K562 (cell line): Measurements from ENCODE around the gene RAB43. TPM values are rescaled to one million over a fixed set of nuclear protein-coding genes. Genes with fewer than 3 reads are reported as not detected.
A peak's percentile ranks its signal among the peaks of the same experiment; 100 is the strongest.
"Not testable (repeated sequence)": the region's sequence is repeated elsewhere in the genome, so short reads cannot be mapped to it uniquely, and the experiment has no call there.

Experiments used
- ATAC-seq: fragments of 200-7000 bp; cut with Tn5 transposase; 3 replicates; pipeline ENCODE4 v1.9.1; 2020; ENCODE audit warnings: moderate library complexity
- BruUV-seq: library from RNA; stranded (reverse); fragments of 400-500 nt; replicated peaks from 2 replicates; lab custom pipeline; 2021; lab: Mats Ljungman, UMichigan
- CTCF ChIA-PET: fragments of 300-600 bp; formaldehyde crosslinking; extraction: SDS; loops from one replicate; lab custom pipeline; 2021; ENCODE audit warnings: low intra/inter-chr PET ratio; lab: Yijun Ruan, JAX
- POLR2A ChIA-PET: fragments of 300-600, 350-650 bp; sonication (Branson Sonifier 250); formaldehyde crosslinking; extraction: SDS; loops from one replicate; lab custom pipeline; 2021; ENCODE audit warnings: antibody characterized with exemption, inconsistent platforms; lab: Yijun Ruan, JAX
- DNase-seq, 4 experiments: peaks; one replicate each; pipeline versions ENCODE4 v3.0.0 to v3.0.0-alpha.2; 2011 to 2018; ENCODE audit warnings: low spot score in 3 of 4, mixed read lengths in 3 of 4; ENCODE audit errors: extremely low read depth in 1 of 4
- FAIRE-seq: peaks from 2 replicates; lab custom pipeline; 2011; peaks lifted over from hg19 to GRCh38; lab: Jason Lieb, UNC
- H2AFZ ChIP-seq: 2 replicates; pipeline ENCODE4 v1.6.0; 2011; ENCODE audit warnings: low read depth, low read length, control low read depth, inconsistent platforms
- H3K27ac ChIP-seq: fragments of 200-600 bp; 3 replicates; pipeline ENCODE4 v1.8.0; 2011; ENCODE audit warnings: low read depth, mild to moderate bottlenecking, control low read depth, inconsistent platforms, low read length, moderate library complexity, mixed read lengths; ENCODE audit errors: extremely low read depth
- H3K27me3 ChIP-seq, 2 experiments: fragments of 300-600 bp in 1 of 2; 2 replicates in 1 of 2; 3 replicates in 1 of 2; pipeline versions ENCODE4 v1.6.0 to v1.8.0; 2011; ENCODE audit warnings: inconsistent platforms in 2 of 2, low read length in 2 of 2, mild to moderate bottlenecking in 1 of 2, mixed read lengths in 1 of 2, moderate library complexity in 1 of 2; ENCODE audit not compliant: control insufficient read depth in 2 of 2, insufficient read depth in 2 of 2
- H3K36me3 ChIP-seq: fragments of 300-600 bp; 3 replicates; pipeline ENCODE4 v1.8.0; 2011; ENCODE audit warnings: mild to moderate bottlenecking, low read length, inconsistent platforms; ENCODE audit not compliant: control insufficient read depth, insufficient read depth
- H3K4me1 ChIP-seq, 2 experiments: fragments of 200-600 bp in 1 of 2; replicated peaks in 1 of 2; 2 replicates in 1 of 2; 3 replicates in 1 of 2; pipeline versions ENCODE4 v1.5.1 to v1.8.0; 2011; ENCODE audit warnings: inconsistent platforms in 2 of 2, low read length in 2 of 2, mild to moderate bottlenecking in 1 of 2, mixed read lengths in 1 of 2, moderate library complexity in 1 of 2; ENCODE audit not compliant: control insufficient read depth in 2 of 2, insufficient read depth in 2 of 2
- H3K4me2 ChIP-seq: 2 replicates; pipeline ENCODE4 v1.6.1; 2011; ENCODE audit warnings: low read length, control low read depth, inconsistent platforms, mixed read lengths; ENCODE audit not compliant: insufficient read depth
- H3K4me3 ChIP-seq: fragments of 200-600 bp; sonication (generic), shearing (Covaris generic); 2 replicates; pipeline ENCODE4 v1.5.1; 2016; ENCODE audit warnings: control low read depth, inconsistent platforms
- H3K79me2 ChIP-seq: fragments of 200-600 bp; 3 replicates; pipeline ENCODE4 v1.8.0; 2011; ENCODE audit warnings: low read length, inconsistent platforms; ENCODE audit not compliant: control insufficient read depth, insufficient read depth
- H3K9ac ChIP-seq, 2 experiments: 2 replicates each; pipeline versions ENCODE4 v1.6.0 to v1.6.1; 2011; ENCODE audit warnings: low read depth in 2 of 2, low read length in 2 of 2, control low read depth in 1 of 2, inconsistent platforms in 1 of 2, mild to moderate bottlenecking in 1 of 2, mixed read lengths in 1 of 2; ENCODE audit not compliant: insufficient read depth in 1 of 2
- H3K9me1 ChIP-seq: one replicate; pipeline ENCODE4 v1.6.0; 2011; ENCODE audit warnings: inconsistent platforms, mild to moderate bottlenecking, low read length, moderate library complexity; ENCODE audit not compliant: control insufficient read depth, insufficient read depth
- H3K9me3 ChIP-seq: replicated peaks from 2 replicates; pipeline ENCODE4 v1.5.1; 2011; ENCODE audit warnings: low read depth, low read length, inconsistent platforms; ENCODE audit not compliant: control insufficient read depth, insufficient read depth
- H4K20me1 ChIP-seq: replicated peaks from 2 replicates; pipeline ENCODE4 v1.6.1; 2011; ENCODE audit warnings: low read length, inconsistent platforms, mixed read lengths; ENCODE audit not compliant: control insufficient read depth, insufficient read depth
- POLR2G ChIP-seq: fragments of 200-400 bp; formaldehyde crosslinking; IDR thresholded peaks from 2 replicates; pipeline ENCODE4 v1.6.1; 2017; ENCODE audit warnings: low read depth, mild to moderate bottlenecking, antibody characterized with exemption, low read length, moderate library complexity
- ZBTB12 ChIP-seq: fragments of 250-450 bp; sonication (Bioruptor Pico); IDR thresholded peaks from 2 replicates; pipeline ENCODE4 v1.4.0; 2020
- ZC3H11A ChIP-seq: IDR thresholded peaks from 2 replicates; pipeline ENCODE4 v1.6.1; 2012; ENCODE audit warnings: low read depth, low read length, improper control_type of control experiment
- WGBS: fragments of 100-300 bp; shearing (Covaris generic); methylation state at CpG from one replicate; pipeline ENCODE4 v1.1.6; 2016; ENCODE audit warnings: low coverage, mixed read lengths; ENCODE audit not compliant: insufficient coverage; ENCODE audit errors: missing lambda C conversion rate; 5-methylcytosine and 5-hydroxymethylcytosine counted together
- in situ Hi-C: fragments of 300-500 bp; cut with MboI; formaldehyde crosslinking; loops from 4 replicates; pipeline ENCODE4 v1.15.0; 2018; ENCODE audit warnings: inconsistent platforms, mixed read lengths
- intact Hi-C: fragments of 100-400 bp; cut with micrococcal nuclease; formaldehyde crosslinking; loops from 2 replicates; pipeline ENCODE4 v1.14.2; 2022
- polyA plus RNA-seq, 8 experiments: library from polyadenylated mRNA; depleted of rRNA in 4 of 8; stranded (reverse) in 5 of 8; unstranded in 3 of 8; fragments of >200 nt; fragmentation: Nextera tagmentation in 2 of 8; fragmentation: Illumina TruSeq in 1 of 8; extraction: Ambion mirVana in 2 of 8; extraction: Trizol in 1 of 8; gene quantifications; 2 replicates each; pipeline versions ENCODE4 v1.2.1 to v1.2.3, GENCODE V29; 2011 to 2014; ENCODE audit warnings: inconsistent platforms in 1 of 8, missing spikeins in 1 of 8
- total RNA-seq, 7 experiments: library from RNA; depleted of rRNA in 6 of 7; stranded (reverse); fragments of >200 nt in 6 of 7; fragmentation: Illumina TruSeq in 2 of 7; extraction: Trizol in 2 of 7; gene quantifications; 2 replicates each; pipeline versions ENCODE4 v1.2.1 to v1.2.3, GENCODE V29; 2011 to 2021; ENCODE audit warnings: low replicate concordance in 1 of 7

Gene RAB43
- total and polyA plus RNA-seq, 9 of the 15 experiments (the other 6 are each of a cell fraction or from before 2014, with no cell fraction given), result 0.04 to 6.8 (median 1.7) TPM; not detected in 2

GRCh38 chr3:129087904-129088303 lies 33.7 kb downstream of the RAB43 start:
- CTCF ChIA-PET, result not testable (repeated sequence)
- DNase-seq (peak in 1 of 4 experiments; percentile 28), ATAC-seq (peak; percentile 97)

DNA sequence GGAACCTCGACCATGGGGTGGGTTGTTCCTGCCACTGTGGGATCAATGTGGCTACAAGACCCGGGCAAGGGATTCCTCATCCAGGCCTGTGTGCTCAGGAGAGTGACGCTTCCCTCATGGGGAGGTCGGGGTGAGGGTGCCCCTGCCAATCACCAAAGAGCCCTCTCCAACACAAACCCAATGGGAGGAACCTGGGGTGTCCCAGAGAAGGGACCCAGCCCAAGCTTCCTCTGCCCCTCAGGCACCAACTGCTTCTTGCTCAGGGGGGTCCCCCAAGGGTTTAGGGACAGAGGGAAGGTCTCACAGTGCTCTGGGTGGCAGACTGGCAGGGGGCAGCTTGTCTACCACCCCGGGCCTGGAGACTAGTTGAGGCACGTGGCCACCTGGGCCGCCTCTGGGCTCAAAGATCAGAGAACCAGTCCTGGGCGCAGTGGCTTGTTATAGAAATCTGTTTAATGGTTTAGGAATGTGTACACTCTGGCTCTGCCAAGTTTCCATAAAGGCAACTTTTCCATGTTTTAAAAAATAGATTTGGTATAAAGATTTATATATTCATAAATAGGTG lies 34.4 kb downstream of the RAB43 start:
- Histone ChIP-seq H3K9me3 (no peaks in the 10 kb centered on the region), H2AFZ (no peak overlapping the region), H3K4me2 (no peak overlapping the region), H3K36me3 (no peaks in the 10 kb centered on the region), H3K9ac (0 out of 4 replicates have a peak overlapping the region, but pooled peaks of 1 of the 2 experiments have one; percentile 48), H3K27me3 (no peaks in the 10 kb centered on the region), H3K4me1 (peaks cover 0 to 10% of the 10 kb centered on the region in 2 experiments; a peak in 3 of 5 replicates), H3K9me1 (no peaks in the 10 kb centered on the region), H4K20me1 (no peaks in the 10 kb centered on the region), H3K4me3 (no peak overlapping the region), H3K27ac (no peak overlapping the region), H3K79me2 (no peaks in the 10 kb centered on the region)
- POLR2A ChIA-PET, result no interaction called here
- no peak for ATAC-seq
- FAIRE-seq, result no peak
- CTCF ChIA-PET, result no interaction called here
- in situ Hi-C loops (loop anchor here (10.0 kb wide), 1 partner anchor 112 kb away; no protein-coding TSS in a partner anchor), intact Hi-C loops (loop anchor here (2.0 to 10.0 kb wide), 2 partner anchors 34 to 62 kb away; no protein-coding TSS in a partner anchor)
- 57% methylated on average over 6 of the region's 8 CpGs for WGBS
- BruUV-seq, result no TSS peak
- DNase-seq, result no peak
- 0 out of 2 replicates have a peak, but pooled peaks have one; percentile 27 for TF ChIP-seq POLR2G
- TF ChIP-seq ZBTB12 (CRISPR knock-in tag), result no peak
- no peak for TF ChIP-seq ZC3H11A

More at GRCh38 chr3:129087904-129088303, 33.7 kb downstream of the RAB43 start:
- H2AFZ ChIP-seq, POLR2A ChIA-PET, H3K27ac ChIP-seq, H3K4me3 ChIP-seq, BruUV-seq, H3K4me2 ChIP-seq, H3K36me3 ChIP-seq, H3K9ac ChIP-seq, H3K9me1 ChIP-seq, H3K4me1 ChIP-seq, H4K20me1 ChIP-seq, H3K9me3 ChIP-seq, H3K27me3 ChIP-seq, H3K79me2 ChIP-seq: not testable (repeated sequence)
- no CpG with 5 or more reads among the region's 9 CpGs for WGBS
- peak; percentile 85 for FAIRE-seq
- in situ Hi-C loops, result loop anchor here (10.0 kb wide), 1 partner anchor 113 kb away; no protein-coding TSS in a partner anchor
- intact Hi-C loops, result loop anchor here (2.0 to 10.0 kb wide), 2 partner anchors 35 to 63 kb away; no protein-coding TSS in a partner anchor
